Naive thymus-derived CD8-positive, alpha-beta T cell (primary cell): ENCODE measurements around the gene TOR4A. TPM values are rescaled to one million over a fixed set of nuclear protein-coding genes. Genes with fewer than 3 reads are reported as not detected.

Experiments
- ATAC-seq, 2 donors: fragments of 150-1000 bp; cut with Tn5 transposase in 1 of 2; sonication (Bioruptor Pico), chemical (Tn5 transposase) in 1 of 2; 1 replicate in 1 of 2; 2 replicates in 1 of 2; pipeline ENCODE4 v1.10.0; 2021; ENCODE audit warnings: mild to moderate bottlenecking in 2 of 2, moderate library complexity in 2 of 2
- POLR2A ChIA-PET: fragments of 350-600 bp; sonication (Branson Sonifier 250); formaldehyde crosslinking; loops from one replicate; lab custom pipeline; 2021; ENCODE audit warnings: antibody characterized with exemption; lab: Charles Lee
- DNase-seq, 10 donors: peaks; one replicate each; pipeline versions ENCODE4 v3.0.0 to v3.0.0-alpha.2; 2020 to 2022
- H3K27ac Mint-ChIP-seq, 10 donors: one replicate each; pipeline ENCODE4 v1.8.0; 2020 to 2022; ENCODE audit warnings: mild to moderate bottlenecking in 10 of 10, mixed read lengths in 10 of 10, moderate library complexity in 4 of 10, inconsistent platforms in 1 of 10
- H3K27me3 Mint-ChIP-seq, 5 donors: one replicate each; pipeline ENCODE4 v1.8.0; 2021 to 2022; ENCODE audit warnings: mixed read lengths in 5 of 5
- H3K36me3 Mint-ChIP-seq, 3 donors: one replicate each; pipeline ENCODE4 v1.8.0; 2020 to 2022; ENCODE audit warnings: mixed read lengths in 3 of 3, mild to moderate bottlenecking in 2 of 3, inconsistent platforms in 1 of 3
- H3K4me1 Mint-ChIP-seq, 4 donors: one replicate each; pipeline ENCODE4 v1.8.0; 2021 to 2022; ENCODE audit warnings: mixed read lengths in 4 of 4
- H3K4me3 Mint-ChIP-seq, 10 donors: one replicate each; pipeline ENCODE4 v1.8.0; 2020 to 2022; ENCODE audit warnings: mild to moderate bottlenecking in 10 of 10, mixed read lengths in 10 of 10, moderate library complexity in 6 of 10, inconsistent platforms in 1 of 10
- H3K9me3 Mint-ChIP-seq, 9 donors: one replicate each; pipeline ENCODE4 v1.8.0; 2020 to 2022; ENCODE audit warnings: mixed read lengths in 9 of 9, mild to moderate bottlenecking in 3 of 9, inconsistent platforms in 1 of 9, moderate library complexity in 1 of 9
- polyA plus RNA-seq, 3 donors: library from polyadenylated mRNA; unstranded; fragments of 300-500 nt; fragmentation: Illumina TruSeq; gene quantifications; one replicate each; pipeline ENCODE4 v1.2.3, GENCODE V29; 2021
- total RNA-seq, 8 experiments: library from RNA in 2 of 8; stranded (reverse) in 2 of 8; gene quantifications; one replicate each; pipeline ENCODE4 v1.2.3 and lab custom pipeline; 2021 to 2026

TOR4A gene
- total and polyA plus RNA-seq, 5 experiments from 2014 or later, result 0.12 to 1.4 (median 0.53) TPM; not detected in 1

DNA sequence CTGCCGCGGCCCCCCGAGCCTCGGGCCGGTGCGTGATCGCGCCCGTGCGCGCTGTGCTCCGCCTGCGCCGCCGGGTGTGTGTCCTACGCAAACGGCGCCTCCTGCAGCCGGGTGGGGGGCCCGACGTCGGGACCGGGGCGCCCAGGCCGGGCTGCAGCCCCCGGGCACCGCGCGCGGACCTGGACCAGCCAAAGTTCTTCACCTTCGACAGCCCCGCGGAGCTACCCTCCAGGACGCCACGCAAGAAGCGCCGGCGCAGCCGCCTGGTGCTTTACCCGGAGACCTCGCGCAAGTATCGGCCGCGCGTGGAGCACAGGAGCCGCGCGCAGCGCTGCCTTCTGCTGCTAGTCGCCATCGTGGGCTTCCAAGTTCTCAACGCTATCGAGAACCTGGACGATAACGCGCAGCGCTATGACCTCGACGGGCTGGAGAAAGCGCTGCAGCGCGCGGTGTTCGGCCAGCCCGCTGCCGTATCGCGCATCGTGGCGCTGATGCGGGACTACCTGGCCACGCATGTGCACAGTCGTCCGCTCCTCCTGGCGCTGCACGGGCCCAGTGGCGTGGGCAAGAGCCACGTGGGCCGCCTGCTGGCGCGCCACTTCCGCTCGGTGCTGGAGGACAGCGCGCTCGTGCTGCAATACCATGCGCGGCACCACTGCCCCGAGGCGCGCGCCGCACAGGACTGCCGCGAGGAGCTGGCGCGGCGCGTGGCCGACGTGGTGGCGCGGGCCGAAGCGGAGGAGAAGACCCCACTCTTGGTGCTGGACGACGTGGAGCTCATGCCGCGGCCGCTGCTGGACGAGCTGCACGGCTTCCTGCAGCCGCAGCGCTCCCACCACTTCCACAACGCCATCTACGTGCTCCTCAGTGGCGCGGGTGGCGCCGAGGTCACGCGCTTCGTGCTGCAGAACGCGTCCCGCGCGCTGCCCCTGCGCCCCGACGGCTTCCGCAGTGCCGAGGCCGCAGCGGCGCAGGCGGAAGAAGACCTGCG, 1.5 kb downstream of the TOR4A start:
- Mint-ChIP-seq H3K27me3 (peaks cover 1 to 45% (median 14%) of the 10 kb centered on the region in 5 donors), H3K9me3 (no peaks in the 10 kb centered on the region), H3K36me3 (peaks cover 0 to 6% (median 0%) of the 10 kb centered on the region in 3 donors), H3K4me1 (peaks cover 14 to 32% (median 20%) of the 10 kb centered on the region in 4 donors), H3K27ac (no peak overlapping the region), H3K4me3 (no peak overlapping the region)
- ATAC-seq (no peak), DNase-seq (no peak)
- POLR2A ChIA-PET, result interaction anchor here (1.5 kb wide), 1 partner anchor 42 kb away, joined by 4 read pairs; no protein-coding TSS in a partner anchor

GRCh38 chr9:137279741-137280473, 2.4 kb downstream of the TOR4A start:
- Mint-ChIP-seq H3K27ac (no peak overlapping the region), H3K4me3 (no peak overlapping the region), H3K4me1 (peaks cover 11 to 26% (median 19%) of the 10 kb centered on the region in 4 donors), H3K27me3 (peaks cover 1 to 46% (median 14%) of the 10 kb centered on the region in 5 donors), H3K36me3 (peaks cover 0 to 6% (median 0%) of the 10 kb centered on the region in 3 donors), H3K9me3 (no peaks in the 10 kb centered on the region)
- POLR2A ChIA-PET, result interaction anchor here (0.6 to 1.5 kb wide), 2 partner anchors 43 to 347 kb away, joined by 4 to 5 read pairs; no protein-coding TSS in a partner anchor
- ATAC-seq (no peak), DNase-seq (no peak)

DNA sequence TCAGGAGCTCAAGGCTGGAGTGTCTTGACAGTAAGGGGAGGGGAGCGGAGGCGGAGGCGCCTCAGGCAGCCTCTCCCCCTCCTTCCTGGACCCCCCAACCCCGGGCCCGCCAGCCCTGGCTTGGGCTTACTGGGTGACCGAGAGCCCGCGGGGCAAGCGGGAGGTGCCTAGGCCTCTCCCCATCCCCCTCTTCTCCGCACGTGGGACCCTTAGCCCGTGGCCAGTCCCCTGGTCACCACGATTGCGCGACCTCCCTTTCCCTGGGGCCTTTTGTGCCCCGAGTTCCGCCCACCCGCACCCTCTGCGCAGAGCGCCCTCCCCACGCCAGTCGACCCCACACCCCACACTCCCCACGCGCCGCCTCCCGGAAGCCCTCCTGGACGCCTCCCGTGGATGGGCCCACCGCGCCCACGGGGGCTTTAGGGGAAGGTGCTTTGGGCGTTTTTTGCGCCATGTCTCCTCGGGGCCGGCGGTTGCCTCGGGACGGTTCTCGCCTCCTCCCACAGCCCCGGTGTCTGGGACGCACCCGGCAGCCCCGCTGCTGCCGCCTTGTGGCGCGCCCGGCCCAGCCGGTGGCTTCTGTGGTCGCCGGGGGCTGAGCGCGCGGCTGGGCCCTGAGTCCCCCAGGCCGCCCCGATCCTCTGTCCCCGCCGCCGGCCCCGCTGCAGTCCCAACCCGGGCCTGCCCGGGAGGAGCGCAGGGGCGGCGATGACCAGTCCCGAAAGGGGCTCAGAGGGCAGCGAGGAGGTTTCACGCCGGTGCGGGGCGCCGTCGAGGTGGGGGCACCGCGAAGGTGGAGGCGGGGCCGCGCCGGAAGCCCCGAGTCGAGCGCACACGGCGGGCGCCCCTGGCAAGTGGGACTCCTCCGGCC, 3.2 kb downstream of the TOR4A start:
- DNase-seq (no peak), ATAC-seq (no peak)
- no peak overlapping the region for H3K4me3 Mint-ChIP-seq
- H3K9me3 Mint-ChIP-seq, result peaks cover 0 to 5% (median 0%) of the 10 kb centered on the region in 9 donors
- peaks cover 3 to 44% (median 8%) of the 10 kb centered on the region in 5 donors for H3K27me3 Mint-ChIP-seq
- POLR2A ChIA-PET, result interaction anchor here (0.6 to 1.5 kb wide), 2 partner anchors 44 to 346 kb away, joined by 4 to 5 read pairs; no protein-coding TSS in a partner anchor
- H3K27ac Mint-ChIP-seq, result no peak overlapping the region
- H3K4me1 Mint-ChIP-seq, result peaks cover 8 to 19% (median 13%) of the 10 kb centered on the region in 4 donors
- H3K36me3 Mint-ChIP-seq, result peaks cover 0 to 2% (median 0%) of the 10 kb centered on the region in 3 donors

DNA sequence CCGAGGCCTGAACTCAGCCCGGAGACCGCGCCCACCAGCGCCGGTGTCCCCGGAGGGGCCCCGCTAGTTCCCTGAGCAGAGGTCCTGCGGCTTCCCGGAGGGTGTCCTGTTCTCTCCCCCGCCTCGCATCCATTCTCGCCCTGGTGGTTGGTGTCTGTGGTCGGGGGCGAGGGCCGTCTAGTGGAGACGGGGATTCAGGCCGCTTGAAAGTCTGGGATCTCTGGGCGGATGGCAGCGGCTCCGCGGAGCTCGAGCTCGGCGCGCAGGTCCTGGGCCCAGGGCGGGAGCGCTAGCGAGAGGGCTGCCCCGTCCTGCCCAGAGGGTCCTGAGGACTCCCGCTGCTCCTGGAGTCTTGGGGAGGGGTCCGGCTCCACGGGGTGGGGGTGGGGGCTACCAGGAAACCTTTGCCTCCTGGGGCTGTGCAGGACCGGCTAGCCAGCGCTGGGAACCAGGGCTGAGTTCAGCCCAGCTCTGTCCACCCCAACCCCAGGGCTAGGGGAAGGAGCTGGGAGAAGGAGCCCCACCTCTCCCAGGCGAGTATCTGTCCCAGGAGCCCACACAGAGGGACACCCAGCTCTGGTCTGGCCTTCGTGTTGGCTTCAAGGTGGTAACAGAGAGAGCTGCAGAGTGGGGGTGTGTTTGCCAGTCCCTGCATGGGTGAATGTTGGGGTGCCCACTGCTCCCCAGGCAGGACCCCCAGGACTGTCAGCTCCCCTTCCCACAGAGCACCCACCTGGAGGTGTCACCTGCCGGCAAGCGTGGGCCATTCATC, 4.0 kb downstream of the TOR4A start:
- DNase-seq, result no peak

GRCh38 chr9:137286975-137287383, 9.5 kb downstream of the TOR4A start:
- H3K27ac Mint-ChIP-seq, result peak overlapping the region in 1 of 10 donors; percentile 44
- H3K36me3 Mint-ChIP-seq, result no peaks in the 10 kb centered on the region
- DNase-seq (peak in 1 of 10 donors; percentile 4), ATAC-seq (peak; percentile 56 to 67)
- H3K4me3 Mint-ChIP-seq, result no peak overlapping the region
- peaks cover 0 to 5% (median 0%) of the 10 kb centered on the region in 9 donors for H3K9me3 Mint-ChIP-seq
- peaks cover 0 to 15% (median 3%) of the 10 kb centered on the region in 4 donors for H3K4me1 Mint-ChIP-seq
- peaks cover 1 to 40% (median 5%) of the 10 kb centered on the region in 5 donors for H3K27me3 Mint-ChIP-seq
- POLR2A ChIA-PET, result interaction anchor here (0.7 kb wide), 1 partner anchor 250 kb away, joined by 7 read pairs; no protein-coding TSS in a partner anchor

More for the DNA sequence above, 4.0 kb downstream of the TOR4A start:
- Mint-ChIP-seq H3K4me3 (no peak overlapping the region), H3K9me3 (peaks cover 0 to 5% (median 0%) of the 10 kb centered on the region in 9 donors), H3K27ac (peak overlapping the region in 1 of 10 donors; percentile 49), H3K27me3 (peaks cover 1 to 44% (median 6%) of the 10 kb centered on the region in 5 donors), H3K36me3 (peaks cover 0 to 2% (median 0%) of the 10 kb centered on the region in 3 donors), H3K4me1 (peaks cover 7 to 16% (median 11%) of the 10 kb centered on the region in 4 donors)
- ATAC-seq, result no peak
- POLR2A ChIA-PET, result no interaction called here

GRCh38 chr9:137293094-137293481, 15.6 kb downstream of the TOR4A start:
- ATAC-seq, result no peak
- DNase-seq, result no peak
- Mint-ChIP-seq H3K4me3 (peak overlapping the region in 2 of 10 donors; percentile 18 to 26), H3K27me3 (peaks cover 9 to 43% (median 21%) of the 10 kb centered on the region in 5 donors), H3K4me1 (peaks cover 2 to 13% (median 11%) of the 10 kb centered on the region in 4 donors), H3K9me3 (peaks cover 0 to 4% (median 0%) of the 10 kb centered on the region in 9 donors), H3K36me3 (peaks cover 0 to 2% (median 0%) of the 10 kb centered on the region in 3 donors), H3K27ac (no peak overlapping the region)
- POLR2A ChIA-PET, result interaction anchor here (0.5 to 1.5 kb wide), 4 partner anchors 26 to 259 kb away, joined by 3 to 7 read pairs (median 4); partner anchors contain the start of gene MRPL41

DNA sequence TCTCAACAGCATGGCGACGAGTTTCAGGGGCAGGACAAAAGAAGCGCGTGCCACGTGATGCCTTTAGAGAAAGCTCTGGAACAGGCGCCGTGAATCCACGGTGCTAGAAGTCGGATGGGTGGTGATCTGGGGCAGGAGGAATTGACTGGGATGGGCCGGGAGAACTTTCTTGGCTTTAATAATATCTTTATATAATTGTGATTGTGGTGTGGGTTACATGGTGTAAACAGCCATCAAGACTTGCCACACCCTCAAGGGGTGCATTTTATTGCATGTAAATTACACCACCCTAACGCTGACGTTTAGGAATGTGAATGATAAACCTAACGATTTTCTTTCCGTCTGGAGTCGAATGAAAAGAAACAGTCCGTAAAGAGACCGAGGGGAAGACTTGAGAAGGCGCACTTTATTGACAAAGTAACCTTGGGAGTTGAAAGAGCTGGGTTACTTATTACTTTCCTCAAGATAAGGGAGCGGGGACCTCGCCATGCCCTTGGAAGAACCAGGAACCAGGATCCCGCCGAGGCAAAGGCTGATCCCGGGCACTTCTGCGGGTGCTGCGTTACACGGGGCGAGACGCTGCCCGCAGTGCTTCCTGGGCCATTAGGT, 16.1 kb downstream of the TOR4A start:
- Mint-ChIP-seq H3K27ac (peak overlapping the region in 1 of 10 donors; percentile 8), H3K4me3 (peak overlapping the region in 5 of 10 donors; percentile 18 to 39 (median 26)), H3K36me3 (peaks cover 0 to 2% (median 0%) of the 10 kb centered on the region in 3 donors), H3K27me3 (peaks cover 9 to 46% (median 21%) of the 10 kb centered on the region in 5 donors), H3K9me3 (peaks cover 0 to 4% (median 0%) of the 10 kb centered on the region in 9 donors), H3K4me1 (peaks cover 2 to 13% (median 11%) of the 10 kb centered on the region in 4 donors)
- no peak for ATAC-seq
- no peak for DNase-seq
- POLR2A ChIA-PET, result interaction anchor here (0.7 to 1.5 kb wide), 3 partner anchors 26 to 258 kb away, joined by 3 to 6 read pairs (median 3); partner anchors contain the start of gene MRPL41

- Mint-ChIP-seq H3K36me3 (peaks cover 0 to 2% (median 0%) of the 10 kb centered on the region in 3 donors), H3K9me3 (peaks cover 0 to 4% (median 0%) of the 10 kb centered on the region in 9 donors), H3K4me1 (peaks cover 2 to 13% (median 11%) of the 10 kb centered on the region in 4 donors), H3K27me3 (peaks cover 9 to 50% (median 21%) of the 10 kb centered on the region in 5 donors), H3K4me3 (peak overlapping the region; percentile 29 to 62 (median 56)), H3K27ac (peak overlapping the region in 1 of 10 donors; percentile 8)
- DNase-seq (no peak), ATAC-seq (peak in 1 of 2 donors; percentile 52)
- POLR2A ChIA-PET, result interaction anchor here (0.8 to 1.5 kb wide), 2 partner anchors 28 to 258 kb away, joined by 3 read pairs; partner anchors contain the start of gene MRPL41
Measured at GRCh38 chr9:137294091-137294680, 16.7 kb downstream of the TOR4A start.

GRCh38 chr9:137294681-137295237, 17.2 kb downstream of the TOR4A start:
- Mint-ChIP-seq H3K36me3 (peaks cover 0 to 2% (median 0%) of the 10 kb centered on the region in 3 donors), H3K27ac (no peak overlapping the region), H3K4me3 (peak overlapping the region; percentile 29 to 62 (median 56)), H3K9me3 (peaks cover 0 to 4% (median 0%) of the 10 kb centered on the region in 9 donors), H3K4me1 (peaks cover 2 to 14% (median 11%) of the 10 kb centered on the region in 4 donors), H3K27me3 (peaks cover 9 to 53% (median 21%) of the 10 kb centered on the region in 5 donors)
- POLR2A ChIA-PET, result no interaction called here
- DNase-seq, result peak in 1 of 10 donors; percentile 3
- ATAC-seq, result peak; percentile 35 to 48
